ENCODE results near the gene MARK2.

Gene MARK2

GRCh38 chr11:63920126-63920938 is 81.4 kb downstream of the MARK2 start:
- peak in 51 of 56 donors; percentile 28 to 91 (median 71) for DNase-seq

GRCh38 chr11:63920939-63921417 is 82.1 kb downstream of the MARK2 start:
- DNase-seq: no peak

GRCh38 chr11:63922673-63923192 is 83.8 kb downstream of the MARK2 start:
- no peak for DNase-seq

GRCh38 chr11:63923319-63923718 is 84.4 kb downstream of the MARK2 start:
- no peak for DNase-seq

- DNase-seq: no peak
Measured at GRCh38 chr11:63929616-63930015, 90.7 kb downstream of the MARK2 start.

- no peak for DNase-seq
Measured at GRCh38 chr11:63931045-63931444, 92.1 kb downstream of the MARK2 start.

- DNase-seq: peak in 3 of 56 donors; percentile 28 to 38 (median 33)
Measured at GRCh38 chr11:63931876-63932275, 93.0 kb downstream of the MARK2 start.

GRCh38 chr11:63933459-63933858 is 94.5 kb downstream of the MARK2 start:
- peak in 11 of 56 donors; percentile 17 to 63 (median 28) for DNase-seq

GRCh38 chr11:63937713-63938478 is 99.0 kb downstream of the MARK2 start:
- DNase-seq: no peak

- peak in 53 of 56 donors; percentile 40 to 95 (median 79) for DNase-seq
Measured at GRCh38 chr11:63938479-63939396, 99.8 kb downstream of the MARK2 start, which contains the start of gene NAA40. TSS of gene NAA40 (plus strand) at chr11:63939002. CDS start at chr11:63939097, 95 bp downstream.

- DNase-seq: peak in 1 of 56 donors; percentile 18
Measured at GRCh38 chr11:63939397-63939891, 100.5 kb downstream of the MARK2 start.

- DNase-seq: no peak
Measured at GRCh38 chr11:63940786-63941185, 101.9 kb downstream of the MARK2 start.

- DNase-seq: no peak
Measured at GRCh38 chr11:63941901-63942300, 103.0 kb downstream of the MARK2 start.

GRCh38 chr11:63942803-63943202 is 103.9 kb downstream of the MARK2 start:
- DNase-seq: no peak

GRCh38 chr11:63944987-63945386 is 106.1 kb downstream of the MARK2 start:
- DNase-seq: peak in 4 of 56 donors; percentile 9 to 22 (median 14)

- DNase-seq: peak in 51 of 56 donors; percentile 8 to 83 (median 52)
Measured at GRCh38 chr11:63945477-63946163, 106.7 kb downstream of the MARK2 start.

GRCh38 chr11:63951779-63952536 is 113.0 kb downstream of the MARK2 start:
- DNase-seq: no peak

GRCh38 chr11:63952570-63952969 is 113.7 kb downstream of the MARK2 start:
- DNase-seq: no peak

GRCh38 chr11:63958008-63958407 is 119.1 kb downstream of the MARK2 start:
- DNase-seq: no peak

Measured in amygdala (tissue), 56 donors.